Endothelial cell (in vitro differentiated cells): ENCODE measurements around the gene ACADS. TPM values are rescaled to one million over a fixed set of nuclear protein-coding genes. Genes with fewer than 3 reads are reported as not detected.

Experiments used
- DNase-seq: peaks from one replicate; pipeline ENCODE4 v3.0.0; 2021; ENCODE audit warnings: low spot score
- H3K27ac Mint-ChIP-seq: one replicate; pipeline ENCODE4 v1.8.0; 2021; ENCODE audit warnings: mixed read lengths, inconsistent platforms; ENCODE audit not compliant: unreplicated experiment
- H3K27me3 Mint-ChIP-seq: one replicate; pipeline ENCODE4 v1.8.0; 2021; ENCODE audit warnings: mild to moderate bottlenecking, moderate library complexity, mixed read lengths, inconsistent platforms; ENCODE audit not compliant: unreplicated experiment
- H3K36me3 Mint-ChIP-seq: one replicate; pipeline ENCODE4 v1.8.0; 2021; ENCODE audit warnings: mild to moderate bottlenecking, low read depth, mixed read lengths, inconsistent platforms; ENCODE audit not compliant: unreplicated experiment
- H3K4me1 Mint-ChIP-seq: one replicate; pipeline ENCODE4 v1.8.0; 2021; ENCODE audit warnings: mild to moderate bottlenecking, mixed read lengths, inconsistent platforms; ENCODE audit not compliant: unreplicated experiment
- H3K4me3 Mint-ChIP-seq: one replicate; pipeline ENCODE4 v1.8.0; 2021; ENCODE audit warnings: mild to moderate bottlenecking, mixed read lengths, inconsistent platforms; ENCODE audit not compliant: unreplicated experiment
- H3K9me3 Mint-ChIP-seq: one replicate; pipeline ENCODE4 v1.8.0; 2021; ENCODE audit warnings: mixed read lengths, inconsistent platforms; ENCODE audit not compliant: unreplicated experiment
- total RNA-seq: library from RNA; stranded (reverse); fragmentation: NEBNext Ultra II Directional; extraction: Animal tissue kit (Norgen Biotek cat#: 25700); gene quantifications from one replicate; pipeline ENCODE4 v1.2.1, GENCODE V29; 2021; ENCODE audit not compliant: unreplicated experiment
- TF ChIP-seq, protein P1 (sequence below): fragments of 200-600 bp; sonication (generic); IDR thresholded peaks from one replicate; pipeline ENCODE4 v1.5.0; 2021; ENCODE audit warnings: antibody characterized with exemption; ENCODE audit not compliant: unreplicated experiment

ACADS gene
- total RNA-seq, 1 donor from 2014 or later, result 5.6 TPM

- TF ChIP-seq, protein P1, sequence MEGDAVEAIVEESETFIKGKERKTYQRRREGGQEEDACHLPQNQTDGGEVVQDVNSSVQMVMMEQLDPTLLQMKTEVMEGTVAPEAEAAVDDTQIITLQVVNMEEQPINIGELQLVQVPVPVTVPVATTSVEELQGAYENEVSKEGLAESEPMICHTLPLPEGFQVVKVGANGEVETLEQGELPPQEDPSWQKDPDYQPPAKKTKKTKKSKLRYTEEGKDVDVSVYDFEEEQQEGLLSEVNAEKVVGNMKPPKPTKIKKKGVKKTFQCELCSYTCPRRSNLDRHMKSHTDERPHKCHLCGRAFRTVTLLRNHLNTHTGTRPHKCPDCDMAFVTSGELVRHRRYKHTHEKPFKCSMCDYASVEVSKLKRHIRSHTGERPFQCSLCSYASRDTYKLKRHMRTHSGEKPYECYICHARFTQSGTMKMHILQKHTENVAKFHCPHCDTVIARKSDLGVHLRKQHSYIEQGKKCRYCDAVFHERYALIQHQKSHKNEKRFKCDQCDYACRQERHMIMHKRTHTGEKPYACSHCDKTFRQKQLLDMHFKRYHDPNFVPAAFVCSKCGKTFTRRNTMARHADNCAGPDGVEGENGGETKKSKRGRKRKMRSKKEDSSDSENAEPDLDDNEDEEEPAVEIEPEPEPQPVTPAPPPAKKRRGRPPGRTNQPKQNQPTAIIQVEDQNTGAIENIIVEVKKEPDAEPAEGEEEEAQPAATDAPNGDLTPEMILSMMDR, result no peak
- H3K27ac Mint-ChIP-seq, result peak overlapping the region; percentile 93
- DNase-seq, result peak; percentile 23
- H3K9me3 Mint-ChIP-seq, result no peaks in the 10 kb centered on the region
- H3K4me1 Mint-ChIP-seq, result peaks cover 47% of the 10 kb centered on the region
- peaks cover 4% of the 10 kb centered on the region for H3K36me3 Mint-ChIP-seq
- H3K4me3 Mint-ChIP-seq, result peak overlapping the region; percentile 96
- H3K27me3 Mint-ChIP-seq, result peaks cover 6% of the 10 kb centered on the region
These were observed 37.9 kb upstream of the ACADS start for GRCh38 chr12:120687578-120688289.

DNA sequence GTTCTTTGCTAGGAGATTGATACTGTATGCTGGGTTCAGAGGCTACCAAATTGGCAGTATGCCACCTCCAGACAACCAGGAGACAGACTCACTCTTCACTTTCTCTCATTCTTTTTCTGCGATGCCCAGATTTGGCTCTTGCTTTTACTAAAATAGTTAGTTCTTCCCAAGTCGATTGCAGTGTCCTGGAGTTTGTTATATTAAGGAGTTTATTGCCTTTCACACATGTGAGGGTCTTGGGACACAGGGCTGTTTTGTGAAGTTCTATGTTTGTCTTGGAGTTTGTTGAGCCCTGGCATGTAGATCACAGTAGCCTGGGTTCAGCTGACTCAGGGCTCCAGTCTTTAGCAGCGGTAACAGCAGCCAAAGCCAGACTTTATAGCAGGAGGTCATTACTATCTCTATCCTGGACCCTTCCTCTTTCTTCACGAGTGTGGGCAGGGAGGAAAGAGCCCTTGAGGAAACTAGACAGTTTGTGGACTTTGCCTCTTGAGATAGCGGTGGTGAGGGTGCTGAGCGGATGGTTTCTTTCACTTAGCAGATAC lies 37.0 kb upstream of the ACADS start:
- Mint-ChIP-seq H3K27ac (peak overlapping the region; percentile 93), H3K36me3 (peaks cover 4% of the 10 kb centered on the region), H3K4me3 (peak overlapping the region; percentile 96), H3K9me3 (no peaks in the 10 kb centered on the region), H3K27me3 (peaks cover 6% of the 10 kb centered on the region), H3K4me1 (peaks cover 55% of the 10 kb centered on the region)
- no peak for DNase-seq
- TF ChIP-seq, protein P1, result no peak

DNA sequence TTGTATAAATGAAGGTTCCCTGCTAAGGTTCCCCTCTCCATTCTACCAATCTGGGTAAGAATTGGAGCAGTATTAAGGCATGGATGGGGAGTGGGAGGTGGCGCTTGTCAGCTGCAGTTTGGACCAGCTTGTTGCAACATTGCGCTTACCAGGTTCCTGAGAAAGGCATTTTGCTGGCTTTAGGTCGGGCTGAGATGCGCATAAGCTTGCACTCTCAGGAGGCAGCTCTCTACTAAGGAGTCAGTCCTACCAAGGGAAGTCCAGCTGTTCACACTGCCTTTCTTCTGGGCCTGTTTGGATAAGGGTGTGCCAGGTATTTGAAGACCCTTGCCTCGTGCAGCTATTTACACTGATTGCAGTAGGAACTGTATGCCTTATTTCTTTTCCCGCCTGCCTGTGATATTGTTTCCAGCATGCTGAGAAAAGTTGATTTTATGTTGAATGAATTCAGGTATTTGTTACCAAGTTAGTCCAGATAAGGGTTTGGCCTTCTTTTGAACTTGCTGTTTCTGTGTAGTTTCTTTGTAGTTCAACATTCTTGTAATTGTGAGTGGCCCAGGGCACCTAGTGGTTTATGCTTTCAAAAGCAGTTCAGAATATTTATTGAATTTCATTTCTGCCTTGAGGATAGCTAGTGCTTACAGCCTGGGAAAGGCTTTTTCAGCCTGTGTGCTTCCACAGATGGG lies 36.1 kb upstream of the ACADS start:
- TF ChIP-seq, protein P1, result no peak
- DNase-seq, result no peak
- Mint-ChIP-seq H3K4me3 (peak overlapping the region; percentile 96), H3K27me3 (peaks cover 6% of the 10 kb centered on the region), H3K27ac (peak overlapping the region; percentile 10), H3K4me1 (peaks cover 64% of the 10 kb centered on the region), H3K9me3 (no peaks in the 10 kb centered on the region), H3K36me3 (peaks cover 6% of the 10 kb centered on the region)

- H3K4me1 Mint-ChIP-seq, result peaks cover 70% of the 10 kb centered on the region
These were observed 35.6 kb upstream of the ACADS start for GRCh38 chr12:120690083-120690450.

More at GRCh38 chr12:120690083-120690450, 35.6 kb upstream of the ACADS start:
- peak overlapping the region; percentile 39 for H3K4me3 Mint-ChIP-seq
- peaks cover 12% of the 10 kb centered on the region for H3K36me3 Mint-ChIP-seq
- H3K27me3 Mint-ChIP-seq, result peaks cover 6% of the 10 kb centered on the region
- H3K27ac Mint-ChIP-seq, result no peak overlapping the region
- no peaks in the 10 kb centered on the region for H3K9me3 Mint-ChIP-seq
- DNase-seq, result no peak
- TF ChIP-seq, protein P1, result no peak
